ENCODE measurements around the gene NR2F6.

DNA sequence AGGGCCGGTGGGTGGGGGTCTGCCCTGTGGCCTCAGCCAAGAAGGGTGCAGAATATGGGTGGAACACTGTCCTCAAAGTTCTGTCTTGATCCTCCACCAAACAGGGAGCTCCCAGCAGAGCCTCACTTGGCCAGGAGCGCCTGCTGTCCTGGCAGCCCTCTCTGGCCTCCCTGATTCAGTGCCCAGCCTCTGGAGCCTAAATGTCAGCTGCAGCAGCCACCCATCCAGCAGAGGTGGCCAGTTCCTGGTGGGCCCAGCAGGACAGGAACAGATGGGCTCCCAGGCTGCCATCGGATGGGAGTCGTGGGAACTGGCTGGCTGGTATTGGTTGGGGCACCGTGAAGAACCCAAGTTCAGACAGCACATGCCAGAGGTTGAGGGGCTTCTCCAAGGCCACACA is 32.4 kb downstream of the NR2F6 start:
- TF ChIP-seq, protein P1, sequence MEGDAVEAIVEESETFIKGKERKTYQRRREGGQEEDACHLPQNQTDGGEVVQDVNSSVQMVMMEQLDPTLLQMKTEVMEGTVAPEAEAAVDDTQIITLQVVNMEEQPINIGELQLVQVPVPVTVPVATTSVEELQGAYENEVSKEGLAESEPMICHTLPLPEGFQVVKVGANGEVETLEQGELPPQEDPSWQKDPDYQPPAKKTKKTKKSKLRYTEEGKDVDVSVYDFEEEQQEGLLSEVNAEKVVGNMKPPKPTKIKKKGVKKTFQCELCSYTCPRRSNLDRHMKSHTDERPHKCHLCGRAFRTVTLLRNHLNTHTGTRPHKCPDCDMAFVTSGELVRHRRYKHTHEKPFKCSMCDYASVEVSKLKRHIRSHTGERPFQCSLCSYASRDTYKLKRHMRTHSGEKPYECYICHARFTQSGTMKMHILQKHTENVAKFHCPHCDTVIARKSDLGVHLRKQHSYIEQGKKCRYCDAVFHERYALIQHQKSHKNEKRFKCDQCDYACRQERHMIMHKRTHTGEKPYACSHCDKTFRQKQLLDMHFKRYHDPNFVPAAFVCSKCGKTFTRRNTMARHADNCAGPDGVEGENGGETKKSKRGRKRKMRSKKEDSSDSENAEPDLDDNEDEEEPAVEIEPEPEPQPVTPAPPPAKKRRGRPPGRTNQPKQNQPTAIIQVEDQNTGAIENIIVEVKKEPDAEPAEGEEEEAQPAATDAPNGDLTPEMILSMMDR (conservative IDR thresholded peaks at IDR 0.05), result no peak
- no peak for TF ChIP-seq ZFX (IDR thresholded peaks at IDR 0.05)

Data from C4-2B (cell line).